Superior temporal gyrus (tissue), 1 donor: ENCODE measurements around the gene NUDT21.
"Not testable (repeated sequence)": the region's sequence is repeated elsewhere in the genome, so short reads cannot be mapped to it uniquely, and the experiment has no call there.

ENCODE experiments used
- DNase-seq: peaks from one replicate; pipeline ENCODE4 v3.0.0-alpha.2; 2016; ENCODE audit errors: extremely low spot score

NUDT21 gene

GRCh38 chr16:56419740-56420548 is 31.2 kb downstream of the NUDT21 start:
- no peak for DNase-seq

DNA sequence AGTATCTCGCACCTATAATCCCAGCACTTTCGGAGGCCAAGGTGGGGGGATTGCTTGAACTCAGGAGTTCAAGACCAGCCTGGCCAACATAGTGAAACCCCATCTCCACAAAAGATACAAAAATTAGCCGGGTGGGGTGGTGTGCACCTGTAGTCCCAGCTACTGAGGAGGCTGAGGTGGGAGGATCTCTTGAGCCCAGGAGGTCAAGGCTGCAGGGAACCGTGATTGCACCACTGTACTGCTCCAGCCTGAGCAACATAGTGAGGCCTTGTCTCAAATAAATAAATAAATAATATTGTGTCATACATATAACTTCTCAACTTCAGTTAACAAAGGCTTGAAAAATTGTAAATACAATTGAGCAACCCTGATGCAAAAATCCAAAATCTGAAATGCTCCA is 34.0 kb downstream of the NUDT21 start:
- no peak for DNase-seq

GRCh38 chr16:56415875-56416274 is 35.3 kb downstream of the NUDT21 start:
- DNase-seq = no peak

DNA sequence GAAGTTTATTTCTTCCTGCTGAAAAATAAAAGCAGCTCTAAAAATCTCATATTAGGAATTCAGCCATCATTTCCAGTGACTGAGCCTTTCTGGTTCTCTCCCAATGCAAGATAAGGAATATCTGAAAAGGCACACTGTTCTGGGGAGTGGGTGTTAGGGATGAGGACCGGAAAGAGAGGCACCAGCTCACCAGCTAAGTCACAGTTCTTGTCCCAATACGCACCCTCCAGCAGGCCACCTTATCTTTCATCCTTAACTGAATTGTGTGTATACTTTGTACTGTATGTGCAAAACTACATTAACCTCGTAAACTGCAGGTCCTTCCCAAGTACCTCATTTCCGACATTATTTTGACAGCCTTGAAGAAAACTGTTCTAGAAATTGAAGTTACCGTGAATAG is 36.8 kb downstream of the NUDT21 start:
- no peak for DNase-seq

DNA sequence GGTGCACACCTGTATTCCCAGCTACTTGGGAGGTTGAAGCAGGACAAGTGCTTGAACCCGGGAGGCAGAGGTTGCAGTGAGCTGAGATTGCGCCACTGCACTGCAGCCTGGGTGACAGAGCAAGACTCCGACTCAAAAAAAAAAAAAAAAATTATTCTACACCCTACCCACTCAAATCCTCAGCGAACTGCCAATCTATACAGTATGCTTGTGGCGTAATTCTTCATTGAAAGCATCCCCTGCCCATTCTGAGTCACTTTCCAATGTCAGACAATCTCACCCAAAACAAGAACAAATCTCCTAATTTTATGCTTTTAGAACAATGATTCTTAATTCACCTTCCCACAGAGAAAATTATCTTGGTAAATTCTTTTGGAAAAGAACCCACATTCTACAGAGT is 37.8 kb downstream of the NUDT21 start:
- no peak for DNase-seq

DNA sequence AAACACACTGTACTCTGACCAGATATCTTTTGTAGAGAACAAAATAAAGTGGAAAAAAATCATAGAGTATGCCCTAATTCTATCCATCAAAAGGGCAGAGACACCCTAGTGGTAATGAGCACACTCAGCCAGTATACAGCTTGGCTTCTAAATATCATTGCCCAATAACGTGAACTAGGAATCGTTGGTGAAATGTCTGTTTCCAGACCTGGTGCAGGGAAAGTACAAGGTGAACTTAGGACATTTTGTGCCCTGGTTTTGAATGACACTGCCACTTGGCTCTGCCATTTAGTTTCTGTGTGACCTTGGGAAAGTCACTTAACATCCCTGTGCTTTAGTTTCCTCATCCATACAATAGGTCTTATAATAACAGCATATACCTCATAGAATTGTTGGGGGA is 39.5 kb downstream of the NUDT21 start:
- DNase-seq = no peak

- DNase-seq = no peak
Observed at GRCh38 chr16:56411123-56411522, 40.0 kb downstream of the NUDT21 start.

GRCh38 chr16:56409195-56409594 is 41.9 kb downstream of the NUDT21 start:
- no peak for DNase-seq

DNA sequence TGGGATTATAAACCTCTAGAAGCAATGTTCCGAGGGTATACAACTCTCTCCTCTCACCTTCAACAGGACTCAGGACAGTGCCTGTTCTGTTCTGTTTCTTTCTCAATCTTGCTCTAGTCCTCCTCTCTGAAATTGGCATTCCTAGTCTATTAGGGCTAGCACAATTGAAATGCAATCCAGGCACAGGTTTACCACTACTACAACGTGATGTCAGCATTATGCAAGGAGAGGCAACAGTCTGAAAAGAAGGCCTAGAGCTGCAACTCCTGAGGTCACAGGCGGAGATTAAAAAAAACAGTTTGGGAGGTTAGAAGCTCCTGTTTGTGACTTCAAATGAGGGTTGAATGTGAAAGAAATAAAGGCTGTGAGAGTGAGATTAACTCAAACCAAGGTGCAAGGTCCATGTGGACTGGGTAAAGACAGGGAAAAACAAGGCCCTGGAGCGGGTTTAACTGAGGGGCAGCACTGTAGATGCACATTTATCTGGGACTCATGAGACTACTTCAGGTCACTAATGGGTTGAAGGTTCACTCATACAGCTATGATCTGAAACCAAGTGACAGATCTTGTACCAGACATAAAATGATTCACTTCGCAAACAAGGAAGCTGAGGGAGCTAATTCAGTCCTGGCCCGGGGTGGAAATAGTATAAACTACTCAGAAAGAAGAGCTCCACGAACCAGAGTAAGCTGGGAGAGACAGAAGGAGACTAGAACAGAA is 42.6 kb downstream of the NUDT21 start:
- no peak for DNase-seq

- DNase-seq = no peak
Observed at GRCh38 chr16:56405977-56406672, 45.0 kb downstream of the NUDT21 start.

DNA sequence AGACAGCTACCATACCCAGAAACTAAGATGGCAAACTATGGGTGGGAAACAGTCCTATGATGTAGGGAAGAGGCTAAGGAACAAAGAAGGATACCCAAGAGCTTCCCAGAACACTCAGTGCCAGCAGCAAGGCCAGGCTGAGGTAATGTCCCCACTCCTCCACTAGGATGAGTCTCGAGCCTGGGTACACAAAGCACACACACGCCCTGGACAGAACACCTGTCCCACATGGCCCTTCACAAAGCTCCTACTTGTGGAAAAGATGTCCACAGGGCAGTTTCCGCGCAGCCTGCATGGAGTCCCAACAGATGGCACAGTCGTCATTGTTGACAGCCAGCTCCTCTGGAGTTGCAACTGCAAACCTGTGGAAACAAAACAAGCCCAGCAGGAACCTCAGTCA is 49.6 kb downstream of the NUDT21 start:
- DNase-seq = no peak

DNA sequence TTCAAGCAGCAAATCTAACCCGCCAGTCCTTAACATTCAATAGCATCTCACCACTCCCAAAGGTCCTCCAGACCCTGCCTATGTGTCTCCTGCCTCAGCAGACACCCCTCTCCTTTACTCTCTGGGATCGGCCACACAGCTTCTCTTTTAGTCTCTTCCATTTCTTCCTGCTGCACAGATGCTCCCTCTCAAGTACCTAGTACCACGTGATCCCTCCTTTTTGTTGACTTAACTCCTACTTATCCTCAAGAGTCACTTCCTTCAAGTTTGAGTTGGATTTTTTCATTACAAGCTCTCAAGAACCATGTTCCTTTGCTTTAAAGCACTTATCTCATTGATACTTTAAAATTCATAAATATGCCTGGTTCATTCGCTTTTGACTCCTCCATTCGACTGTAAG is 50.7 kb downstream of the NUDT21 start:
- no peak for DNase-seq

DNA sequence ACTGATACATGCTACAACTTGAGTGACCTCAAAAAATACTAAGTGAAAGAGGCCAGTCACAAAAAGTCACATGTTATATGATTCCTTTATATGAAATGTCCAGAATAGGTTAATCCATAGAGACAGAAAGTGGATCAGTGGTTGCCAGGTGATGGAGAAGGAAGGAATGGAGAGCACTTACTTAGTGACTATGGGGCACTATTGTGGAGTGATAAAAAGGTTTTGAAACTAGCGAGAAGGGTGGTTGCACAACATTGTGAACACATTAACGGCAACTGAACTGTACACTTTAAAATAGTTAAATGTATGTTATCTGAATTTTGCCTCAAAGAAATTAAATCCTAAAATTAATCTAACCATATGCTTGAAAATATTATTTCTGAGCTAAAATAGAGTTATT is 51.6 kb downstream of the NUDT21 start:
- DNase-seq = no peak

GRCh38 chr16:56399047-56399446 is 52.1 kb downstream of the NUDT21 start:
- DNase-seq = peak; percentile 22

DNA sequence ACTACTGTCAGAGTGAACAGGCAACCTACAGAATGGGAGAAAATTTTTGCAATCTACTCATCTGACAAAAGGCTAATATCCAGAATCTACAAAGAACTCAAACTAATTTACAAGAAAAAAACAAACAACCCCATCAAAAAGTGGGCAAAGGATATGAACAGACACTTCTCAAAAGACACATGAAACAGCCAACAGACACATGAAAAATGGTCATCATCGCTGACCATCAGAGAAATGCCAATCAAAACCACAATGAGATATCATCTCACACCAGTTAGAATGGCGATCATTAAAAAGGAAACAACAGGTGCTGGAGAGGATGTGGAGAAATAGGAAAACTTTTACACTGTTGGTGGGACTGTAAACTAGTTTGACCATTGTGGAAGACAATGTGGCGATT is 54.4 kb downstream of the NUDT21 start:
- DNase-seq = not testable (repeated sequence)

DNA sequence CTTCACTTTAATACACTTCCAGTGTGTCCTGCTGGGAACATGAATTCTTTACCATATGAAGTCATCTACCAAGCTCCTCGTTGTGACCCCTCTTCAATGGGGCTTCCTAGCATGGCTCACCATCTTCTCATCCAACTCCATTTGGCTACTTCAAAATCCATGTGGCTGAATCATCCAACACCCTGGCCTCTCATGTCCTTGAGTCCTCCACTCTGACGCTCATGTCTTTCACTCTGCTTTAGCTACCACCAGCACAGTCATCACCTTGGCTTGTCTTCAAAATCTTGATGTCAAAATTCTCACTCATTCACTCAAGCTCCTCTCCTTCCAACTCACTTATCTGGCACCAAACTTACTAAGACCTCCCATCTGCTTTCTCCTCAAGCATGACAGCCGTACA is 61.6 kb downstream of the NUDT21 start:
- no peak for DNase-seq

GRCh38 chr16:56388209-56388608 is 62.9 kb downstream of the NUDT21 start:
- DNase-seq = no peak

- no peak for DNase-seq
Observed at GRCh38 chr16:56387396-56387795, 63.7 kb downstream of the NUDT21 start.

GRCh38 chr16:56384074-56384721 is 66.9 kb downstream of the NUDT21 start:
- DNase-seq = no peak

DNA sequence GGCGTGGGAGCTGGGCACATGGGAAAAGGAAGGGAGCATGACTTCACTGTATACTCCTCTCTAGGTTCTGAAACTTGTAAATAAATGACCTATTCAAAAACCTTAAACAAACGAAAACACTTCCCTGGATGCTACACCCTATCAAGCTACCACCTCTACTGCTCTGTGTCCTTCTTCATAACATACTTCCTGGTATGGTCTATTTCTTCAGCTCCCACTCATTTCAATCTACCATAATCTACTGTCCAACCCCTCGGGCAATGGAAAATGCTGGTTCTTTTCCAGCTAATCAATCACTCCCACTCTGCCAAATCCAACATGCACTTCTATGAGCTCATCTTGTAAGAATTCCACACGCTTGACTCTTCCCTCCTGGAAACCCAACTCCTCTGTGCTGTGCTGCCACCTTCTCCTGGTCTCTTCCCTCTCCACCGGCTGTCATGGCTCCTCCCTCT is 68.2 kb downstream of the NUDT21 start:
- no peak for DNase-seq

DNA sequence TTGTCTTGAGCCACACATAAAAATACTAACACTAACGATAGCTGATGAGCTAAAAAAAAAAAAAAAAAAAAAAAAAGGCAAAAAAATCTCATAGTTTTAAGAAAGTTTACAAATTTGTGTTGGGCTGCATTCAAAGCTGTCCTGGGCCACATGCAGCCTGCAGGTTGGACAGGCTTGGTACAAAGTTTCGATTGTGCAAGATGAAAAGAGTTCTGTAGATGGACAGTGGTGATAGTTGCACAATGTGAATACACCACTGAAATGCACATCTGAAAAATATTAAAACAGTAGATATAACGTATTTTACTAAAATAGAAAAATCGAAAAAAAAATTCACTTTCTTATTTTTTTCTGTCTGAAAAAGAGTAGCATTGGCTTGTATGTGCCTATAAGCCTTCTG is 68.7 kb downstream of the NUDT21 start:
- no peak for DNase-seq
